GM21717 (cell line): ENCODE data around the gene COL20A1.
"Not testable (repeated sequence)": the region's sequence is repeated elsewhere in the genome, so short reads cannot be mapped to it uniquely, and the experiment has no call there.

Experiments
- ATAC-seq: cut with Tn5 transposase; IDR thresholded peaks from one replicate; pipeline ENCODE4 v1.9.1; 2021; ENCODE audit warnings: mild to moderate bottlenecking, moderate library complexity; ENCODE audit not compliant: unreplicated experiment

Gene COL20A1

DNA sequence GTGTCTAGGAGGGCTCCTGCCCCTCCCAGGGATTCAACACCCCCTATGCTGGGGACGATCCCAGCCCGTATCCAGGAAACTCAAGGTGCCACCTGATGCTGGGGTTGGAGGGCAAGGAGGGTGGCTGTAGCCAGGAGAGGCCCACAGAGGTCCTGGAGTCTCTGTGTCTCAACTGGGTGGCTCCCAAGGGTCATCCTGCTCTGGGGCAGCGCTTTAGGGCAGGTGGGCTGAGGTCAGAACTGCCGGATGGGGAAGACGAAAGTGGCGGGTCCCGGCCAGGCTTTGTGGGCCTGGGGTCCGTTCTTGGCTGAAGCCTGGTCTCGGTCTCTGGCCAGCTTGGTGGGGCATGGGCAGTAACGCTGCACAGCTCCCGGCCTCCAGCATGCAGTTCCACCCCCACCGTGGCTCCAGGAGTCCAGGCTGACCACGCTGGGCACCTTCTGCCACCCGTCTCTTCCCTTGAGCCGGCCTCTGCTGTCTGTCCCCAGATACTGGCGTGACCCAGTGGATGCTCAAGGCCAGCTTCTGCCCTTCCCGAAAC is 2.8 kb upstream of the COL20A1 start:
- no peak for ATAC-seq

DNA sequence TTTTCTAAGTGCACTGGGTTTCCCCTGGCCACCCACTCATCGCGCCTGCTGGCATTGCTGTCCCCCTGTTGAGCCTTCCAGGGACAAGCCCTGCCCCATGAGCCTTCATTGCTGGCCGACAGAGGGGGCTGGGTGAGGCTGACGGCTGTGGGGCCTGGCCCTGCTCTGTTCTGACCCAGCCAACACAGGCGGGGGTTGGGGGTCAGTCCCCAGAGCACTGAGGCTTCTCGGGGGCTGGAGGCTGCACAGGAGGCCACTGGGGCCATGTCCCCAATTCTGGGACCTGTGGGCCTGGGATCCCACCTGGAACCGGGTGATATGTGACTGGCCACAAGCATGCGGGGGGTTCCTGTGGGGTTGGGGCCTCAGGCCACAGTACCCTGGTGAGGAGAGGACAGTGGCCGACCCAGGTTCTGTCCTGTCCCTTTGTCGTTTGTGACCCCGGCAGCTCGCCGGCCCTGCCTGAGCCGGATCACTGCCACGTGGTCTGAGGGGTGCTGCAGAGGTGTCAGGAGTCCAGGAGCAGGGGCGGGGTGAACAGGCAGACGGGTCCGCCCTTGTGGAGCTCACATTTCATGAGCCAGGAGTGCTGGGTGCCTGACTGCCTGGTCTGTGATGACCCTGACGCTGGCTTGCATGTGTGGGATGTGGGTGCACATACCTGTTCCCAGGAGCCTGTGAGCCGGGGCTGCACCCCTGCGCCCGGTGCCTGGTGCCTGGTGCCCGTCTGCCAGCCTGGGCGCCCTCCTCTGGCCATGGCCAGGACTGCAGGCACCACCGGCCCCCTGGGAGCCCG is 2.1 kb upstream of the COL20A1 start:
- ATAC-seq: no peak

DNA sequence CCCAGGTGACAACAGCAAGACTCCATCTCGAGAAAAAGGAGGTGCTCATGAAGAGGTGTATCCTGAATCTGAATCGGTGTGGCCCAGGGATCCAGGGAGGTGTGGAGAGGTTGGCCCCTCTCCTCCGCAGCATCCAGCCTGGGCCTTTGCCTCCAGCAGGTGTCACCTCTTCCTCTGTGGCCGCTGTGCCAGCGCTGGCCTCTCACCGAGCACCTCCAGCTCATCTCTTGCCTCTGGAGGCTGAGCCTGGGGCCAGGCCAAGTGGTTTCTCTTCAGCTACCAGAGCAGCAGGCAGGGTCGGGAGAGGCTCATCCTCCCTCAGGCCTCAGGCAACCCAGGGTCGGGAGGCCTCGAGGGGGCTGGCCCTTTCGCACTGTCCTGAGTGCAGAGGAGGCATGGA is 1.2 kb upstream of the COL20A1 start:
- ATAC-seq: no peak

DNA sequence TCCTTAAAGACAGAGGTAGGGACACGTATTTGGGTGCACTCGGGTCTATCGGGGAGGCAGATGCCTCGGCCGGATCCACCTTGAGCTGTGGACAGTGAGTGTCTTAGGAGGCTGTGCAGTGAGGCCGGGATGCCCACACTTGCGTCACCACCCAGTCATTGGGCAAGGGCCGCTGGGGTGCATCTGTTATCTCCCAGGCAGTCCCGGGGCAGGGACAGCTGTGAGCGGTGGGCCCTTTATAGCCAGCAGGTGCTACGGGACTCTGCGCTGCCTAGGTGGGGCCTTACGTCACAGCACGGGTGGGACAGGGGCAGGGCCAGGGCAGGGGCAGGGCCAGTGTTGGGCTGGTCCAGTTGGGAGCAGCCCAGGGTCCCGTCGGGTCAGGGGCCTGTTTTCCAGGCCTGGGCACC is 689 bp upstream of the COL20A1 start:
- ATAC-seq: no peak

DNA sequence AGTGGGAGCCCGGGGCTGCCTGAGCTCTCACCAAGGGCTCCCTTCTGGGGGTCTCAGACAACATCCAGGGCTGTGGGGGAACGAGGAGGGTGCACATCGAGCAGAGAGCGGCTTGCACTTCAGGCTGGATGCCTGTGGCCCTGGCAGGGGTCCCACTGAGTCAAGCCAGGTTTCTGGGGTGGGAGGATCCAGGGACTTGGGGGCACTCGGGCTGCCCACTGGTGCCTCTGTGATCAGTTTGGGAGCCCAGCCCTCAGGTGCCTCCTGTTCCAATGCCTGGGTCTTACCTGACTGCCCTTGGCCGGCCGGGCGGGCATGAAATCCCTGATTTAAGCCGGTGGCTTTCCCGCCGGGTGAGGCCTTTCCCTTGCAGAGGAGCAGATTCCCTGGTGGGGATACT is 470 bp downstream of the COL20A1 start:
- ATAC-seq: no peak

DNA sequence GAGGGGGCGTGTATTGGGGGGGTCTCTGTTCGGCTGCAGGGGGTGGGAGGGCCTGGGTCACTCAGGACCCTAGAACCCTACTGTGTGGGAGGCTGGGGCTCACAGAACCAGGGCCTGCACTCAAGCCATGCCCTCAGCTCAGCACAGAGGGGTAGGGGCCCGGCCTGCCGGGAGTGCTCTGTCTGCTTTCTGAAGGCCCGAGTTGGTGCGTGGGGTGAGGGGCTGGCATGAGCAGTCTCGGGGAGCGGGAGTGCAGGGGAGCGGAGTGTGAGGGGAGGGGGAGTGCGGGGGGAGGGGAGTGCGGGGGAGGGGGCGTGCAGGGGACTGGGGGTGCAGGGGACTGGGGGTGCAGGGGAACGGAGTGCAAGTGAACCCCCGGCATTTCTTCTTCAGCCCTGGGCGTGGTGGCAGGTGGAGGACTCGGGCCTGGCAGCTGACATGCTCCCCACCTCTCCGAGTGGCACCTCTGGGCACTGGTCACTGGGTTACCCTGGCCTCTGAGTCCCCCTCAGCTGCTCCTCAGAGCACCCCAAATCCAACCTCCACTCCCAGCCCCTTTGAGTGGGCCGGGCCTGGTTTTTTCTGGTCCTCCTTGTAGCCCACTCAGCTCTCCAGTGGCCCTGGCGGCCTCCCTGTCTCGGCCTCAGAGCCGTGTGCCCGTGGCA is 1.0 kb downstream of the COL20A1 start:
- no peak for ATAC-seq

DNA sequence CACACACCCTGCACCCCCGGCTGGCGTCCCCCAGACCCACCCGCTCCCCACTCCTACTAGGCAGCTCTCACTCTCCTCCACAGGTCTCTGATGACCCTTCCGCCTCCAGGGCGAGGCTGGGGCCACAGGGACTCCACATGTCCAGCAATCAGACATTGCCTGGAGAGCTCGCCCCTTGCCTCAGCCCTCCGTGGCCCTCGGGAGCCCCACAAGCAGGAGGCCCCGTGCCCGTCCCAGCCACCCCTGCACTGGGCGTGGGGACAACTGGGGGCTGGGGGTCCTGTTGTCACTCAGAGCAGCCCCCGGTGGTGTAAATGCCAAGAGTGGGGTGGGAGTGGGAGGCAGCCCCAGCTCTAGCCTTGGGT is 1.5 kb downstream of the COL20A1 start:
- ATAC-seq: no peak

DNA sequence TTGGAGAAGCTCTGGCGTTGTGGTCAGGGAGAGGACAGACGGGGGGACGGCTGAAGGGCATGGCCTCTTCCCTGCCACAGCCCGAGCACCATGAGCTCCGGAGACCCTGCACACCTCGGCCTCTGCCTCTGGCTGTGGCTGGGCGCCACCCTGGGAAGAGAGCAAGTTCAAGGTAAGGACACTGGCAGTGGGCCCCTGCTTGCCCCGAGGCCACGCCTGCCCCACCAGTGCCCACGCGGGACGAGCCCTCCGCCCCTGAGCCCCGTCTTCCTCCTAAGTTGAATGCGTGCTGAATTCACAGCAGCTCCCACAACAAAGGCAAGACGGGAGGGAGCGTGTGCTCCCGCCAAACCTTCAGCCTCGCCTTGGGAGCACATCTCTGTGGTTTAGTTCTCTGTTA is 2.0 kb downstream of the COL20A1 start:
- ATAC-seq: no peak

DNA sequence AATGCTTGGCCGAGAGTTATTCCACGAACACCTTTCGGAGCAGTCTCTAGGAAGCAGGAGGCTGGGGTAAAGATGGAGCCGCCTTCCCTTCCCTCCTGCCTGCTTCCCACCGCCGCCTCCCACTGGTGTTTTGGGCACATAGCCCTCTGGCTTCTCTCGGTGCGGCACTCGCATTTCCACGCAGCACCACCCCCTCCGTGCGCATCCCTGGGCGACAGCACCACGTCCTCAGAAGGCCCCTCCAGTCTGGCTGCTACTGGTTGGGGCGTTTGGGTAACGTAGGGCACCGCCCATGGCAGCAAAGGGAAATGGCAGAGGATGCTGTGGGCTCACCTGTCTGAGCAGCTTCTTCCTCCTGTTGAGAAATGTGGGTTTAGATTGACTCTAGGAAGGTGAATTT is 2.4 kb downstream of the COL20A1 start:
- ATAC-seq: no peak

DNA sequence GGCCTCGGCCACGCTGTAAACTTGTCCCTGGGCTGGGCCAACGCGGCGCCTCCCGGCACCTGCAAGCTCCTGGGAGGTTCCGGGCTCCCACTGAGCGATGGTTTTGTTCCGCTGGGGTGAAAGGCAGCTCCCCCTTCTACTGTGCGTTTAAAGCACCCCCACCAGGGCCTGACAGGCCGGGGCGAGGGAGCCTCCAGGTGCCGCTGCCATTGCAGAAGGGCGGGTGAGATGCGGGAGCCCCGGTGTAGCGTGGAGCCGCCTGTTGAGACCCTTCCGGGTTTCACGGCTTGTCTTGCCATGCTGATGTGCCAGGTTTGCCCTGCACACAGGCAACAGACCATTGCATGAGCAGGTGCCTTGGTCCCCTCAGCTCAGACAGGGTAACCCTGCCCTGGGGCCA is 2.9 kb downstream of the COL20A1 start:
- no peak for ATAC-seq

DNA sequence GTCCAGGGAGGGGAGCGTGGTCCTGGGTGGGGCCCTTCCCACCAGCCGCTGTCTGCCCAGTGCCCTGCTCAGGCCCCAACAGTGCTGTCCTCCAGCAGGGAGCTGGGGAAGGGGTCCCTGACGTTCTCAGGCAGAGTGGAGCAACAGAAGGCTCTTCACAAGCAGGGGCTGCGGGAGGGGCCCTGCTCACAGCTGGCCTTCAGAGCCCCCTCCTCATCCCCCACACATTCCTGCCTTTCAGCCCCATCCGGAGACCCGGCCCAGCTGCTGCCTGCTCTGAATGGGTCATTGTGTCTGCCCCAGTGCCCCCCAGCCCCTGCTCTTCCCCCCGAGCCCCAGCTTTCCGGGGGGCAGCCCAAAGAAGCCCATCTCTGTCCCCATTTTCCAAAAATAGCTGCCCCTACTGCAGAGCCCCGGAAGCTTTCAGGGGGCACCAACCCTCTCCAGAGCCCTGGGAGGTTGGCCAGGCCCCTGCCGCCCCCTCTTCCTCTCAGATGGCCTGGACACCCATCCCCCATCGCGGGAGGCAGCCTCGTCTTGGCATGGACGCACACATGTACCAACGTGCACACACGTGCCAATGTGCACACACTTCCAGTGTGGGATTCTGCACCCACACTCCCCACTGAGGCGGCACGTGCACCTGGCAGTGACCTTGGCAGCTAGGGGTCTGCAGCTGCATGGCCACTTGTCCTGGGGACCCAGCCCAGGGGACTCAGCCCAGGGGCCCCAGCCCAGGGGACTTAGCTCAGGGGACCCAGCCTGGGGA is 3.7 kb downstream of the COL20A1 start:
- no peak for ATAC-seq

DNA sequence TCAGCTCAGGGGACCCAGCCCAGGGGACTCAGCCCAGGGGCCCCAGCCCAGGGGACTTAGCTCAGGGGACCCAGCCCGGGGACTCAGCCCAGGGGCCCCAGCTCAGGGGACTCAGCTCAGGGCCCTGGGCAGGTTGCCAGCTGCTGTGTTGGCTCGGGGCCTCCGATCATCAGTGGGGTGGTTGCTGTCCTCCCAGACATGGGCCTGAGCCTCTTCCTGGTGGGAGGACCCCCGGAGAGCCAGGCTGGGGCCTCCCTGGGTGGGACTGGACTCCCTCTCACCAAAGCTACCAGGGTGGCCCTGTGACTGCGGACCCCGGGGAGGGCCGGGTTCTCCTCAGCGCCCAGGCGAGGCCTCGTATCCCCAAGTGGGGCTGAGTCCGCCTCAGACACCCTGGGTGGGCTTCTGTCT is 4.4 kb downstream of the COL20A1 start:
- ATAC-seq: no peak

DNA sequence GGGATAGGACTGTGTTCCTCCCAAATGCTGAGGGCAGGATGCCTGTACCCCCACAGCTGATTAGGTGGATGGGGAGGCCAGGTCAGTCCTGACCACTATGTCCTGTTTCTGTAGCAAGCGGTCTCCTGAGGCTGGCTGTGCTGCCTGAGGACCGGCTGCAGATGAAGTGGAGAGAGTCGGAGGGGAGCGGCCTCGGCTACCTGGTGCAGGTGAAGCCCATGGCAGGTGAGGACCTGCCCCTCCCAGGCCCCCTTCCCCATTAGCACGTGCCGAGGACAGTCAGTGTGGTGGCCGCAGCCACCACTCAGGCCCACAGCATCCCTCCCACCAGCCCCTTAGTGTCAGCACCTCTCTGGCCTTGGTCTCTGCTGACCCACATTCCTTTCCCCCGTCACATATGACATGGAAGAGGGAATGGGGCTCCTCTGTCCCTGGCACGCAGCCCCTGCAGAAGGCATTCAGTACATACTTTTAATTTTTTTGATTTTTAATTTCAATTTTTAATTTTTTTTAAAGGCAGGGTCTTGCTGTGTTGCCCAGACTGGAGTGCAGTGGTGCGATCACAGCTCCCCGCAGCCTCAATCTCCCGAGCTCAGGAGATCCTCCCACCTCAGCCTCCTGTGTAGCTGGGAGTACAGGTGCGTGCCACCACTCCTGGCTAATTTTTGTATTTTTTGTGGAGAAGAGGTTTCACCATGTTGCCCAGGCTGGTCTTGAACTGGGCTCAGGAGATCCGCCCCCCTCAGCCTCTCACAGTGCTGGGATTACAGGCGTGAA is 5.0 kb downstream of the COL20A1 start:
- no peak for ATAC-seq

DNA sequence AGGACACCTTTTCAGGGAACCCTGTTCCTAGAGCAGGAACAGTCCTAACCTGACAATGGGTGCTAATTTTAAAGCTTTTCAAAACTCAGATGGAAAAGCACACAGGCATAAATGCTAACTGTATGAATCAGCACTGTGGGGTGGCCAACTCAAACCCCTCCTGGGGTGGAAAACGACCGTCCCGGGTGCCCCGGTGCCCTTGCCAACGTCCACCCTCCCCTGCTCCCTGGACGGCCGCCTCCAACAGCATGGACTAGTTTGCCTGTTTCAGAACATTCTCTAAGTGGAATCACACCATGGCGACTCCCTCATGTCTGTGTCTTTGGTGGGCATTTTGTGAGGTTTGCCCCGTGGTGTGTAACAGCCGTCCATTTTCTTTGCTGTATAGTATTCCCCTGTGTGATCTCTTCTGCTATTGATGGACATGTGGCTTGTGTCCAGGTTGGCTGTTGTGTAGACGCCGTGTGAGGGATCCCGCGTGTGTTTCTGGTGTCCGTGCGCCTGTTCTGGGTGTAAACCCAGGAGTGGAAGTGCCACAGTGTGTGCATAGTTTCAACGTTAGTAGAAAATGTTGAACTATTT is 5.8 kb downstream of the COL20A1 start:
- no peak for ATAC-seq

DNA sequence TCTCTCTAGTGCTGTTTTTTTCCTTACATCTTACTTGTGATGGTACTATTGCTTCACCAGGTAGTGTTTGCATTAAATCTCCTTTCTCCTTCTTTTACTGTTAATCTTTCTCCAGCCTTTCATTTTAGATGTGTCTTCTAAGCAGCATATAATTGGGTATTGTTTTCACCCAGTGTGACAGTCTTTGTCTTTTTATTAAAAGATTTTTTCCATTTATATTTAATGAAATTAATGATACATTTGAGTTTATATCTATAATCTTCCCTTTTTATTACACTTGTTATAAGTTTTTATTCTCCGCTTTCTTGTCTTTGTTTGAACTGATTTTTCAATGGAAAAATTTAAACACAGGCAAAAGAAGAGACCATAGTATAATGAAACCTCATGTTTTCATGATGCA is 8.7 kb downstream of the COL20A1 start:
- no peak for ATAC-seq

DNA sequence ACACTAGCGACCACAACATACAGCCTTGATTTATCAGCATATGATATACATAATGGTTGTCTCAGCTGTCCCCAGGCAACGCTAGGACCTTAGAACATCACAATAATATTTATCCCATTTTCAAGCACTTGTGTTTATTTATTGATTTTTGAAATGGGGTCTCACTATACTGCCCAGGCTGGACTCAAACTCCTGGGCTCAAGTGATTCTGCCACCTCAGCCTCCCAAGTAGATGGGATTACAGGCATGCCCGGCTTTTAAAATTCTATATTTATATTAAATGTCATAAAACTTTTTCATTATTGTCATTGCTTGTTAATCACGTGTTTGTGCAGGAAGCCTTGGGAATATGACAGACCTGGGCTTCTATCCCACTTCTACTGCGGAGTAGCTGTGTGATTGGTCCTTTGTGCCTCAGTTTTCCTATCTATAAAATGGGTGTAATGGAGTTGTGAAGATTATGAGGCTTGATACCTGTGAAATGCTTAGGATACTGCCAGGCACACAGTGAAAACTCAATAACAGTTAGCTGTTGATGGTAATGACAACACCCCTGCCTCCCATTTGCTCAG is 10.2 kb downstream of the COL20A1 start:
- no peak for ATAC-seq

DNA sequence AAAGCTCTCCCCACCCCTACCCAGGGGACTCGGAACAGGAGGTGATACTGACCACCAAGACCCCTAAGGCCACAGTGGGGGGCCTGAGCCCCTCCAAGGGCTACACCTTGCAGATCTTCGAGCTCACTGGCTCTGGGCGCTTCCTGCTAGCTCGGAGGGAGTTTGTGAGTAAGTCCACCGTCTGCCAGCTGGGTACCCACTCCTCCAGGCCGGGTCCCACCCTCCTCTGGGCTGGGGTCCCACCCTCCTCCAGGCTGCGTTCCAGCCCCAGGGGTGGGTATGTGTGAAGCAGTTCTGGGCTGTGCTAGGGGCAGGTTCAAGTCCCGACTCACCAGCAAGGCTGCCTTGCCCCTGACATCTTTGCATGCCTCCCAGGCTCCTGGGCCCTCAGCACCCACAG is 12.4 kb downstream of the COL20A1 start:
- ATAC-seq: no peak

DNA sequence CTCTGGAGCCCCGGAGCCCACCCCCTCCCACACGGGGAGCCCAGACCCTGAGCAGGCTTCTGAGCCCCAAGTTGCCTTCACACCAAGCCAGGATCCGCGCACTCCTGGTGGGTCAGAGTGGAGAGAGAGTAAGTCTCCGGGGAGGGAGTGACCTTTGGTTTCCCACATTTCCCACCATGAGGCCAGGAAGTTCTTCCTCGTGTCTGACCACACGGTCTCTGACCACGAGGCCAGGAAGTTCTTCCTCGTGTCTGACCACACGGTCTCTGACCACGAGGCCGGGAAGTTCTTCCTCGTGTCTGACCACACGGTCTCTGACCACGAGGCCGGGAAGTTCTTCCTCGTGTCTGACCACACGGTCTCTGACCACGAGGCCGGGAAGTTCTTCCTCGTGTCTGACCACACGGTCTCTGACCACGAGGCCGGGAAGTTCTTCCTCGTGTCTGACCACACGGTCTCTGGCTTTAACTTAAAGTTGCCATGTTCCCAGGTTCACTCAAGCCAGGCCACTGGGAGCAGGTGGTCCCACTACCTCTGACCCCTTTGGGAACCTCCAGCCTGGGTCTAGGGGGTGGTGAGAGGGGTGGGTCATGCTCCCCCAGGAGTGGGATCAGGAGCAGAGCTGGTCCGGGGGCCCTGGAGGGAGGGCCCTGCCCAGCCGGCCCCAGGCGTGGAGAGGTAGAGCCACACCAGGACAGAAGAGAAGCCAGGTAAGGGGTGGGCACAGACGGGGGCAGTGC is 13.1 kb downstream of the COL20A1 start:
- not testable (repeated sequence) for ATAC-seq

DNA sequence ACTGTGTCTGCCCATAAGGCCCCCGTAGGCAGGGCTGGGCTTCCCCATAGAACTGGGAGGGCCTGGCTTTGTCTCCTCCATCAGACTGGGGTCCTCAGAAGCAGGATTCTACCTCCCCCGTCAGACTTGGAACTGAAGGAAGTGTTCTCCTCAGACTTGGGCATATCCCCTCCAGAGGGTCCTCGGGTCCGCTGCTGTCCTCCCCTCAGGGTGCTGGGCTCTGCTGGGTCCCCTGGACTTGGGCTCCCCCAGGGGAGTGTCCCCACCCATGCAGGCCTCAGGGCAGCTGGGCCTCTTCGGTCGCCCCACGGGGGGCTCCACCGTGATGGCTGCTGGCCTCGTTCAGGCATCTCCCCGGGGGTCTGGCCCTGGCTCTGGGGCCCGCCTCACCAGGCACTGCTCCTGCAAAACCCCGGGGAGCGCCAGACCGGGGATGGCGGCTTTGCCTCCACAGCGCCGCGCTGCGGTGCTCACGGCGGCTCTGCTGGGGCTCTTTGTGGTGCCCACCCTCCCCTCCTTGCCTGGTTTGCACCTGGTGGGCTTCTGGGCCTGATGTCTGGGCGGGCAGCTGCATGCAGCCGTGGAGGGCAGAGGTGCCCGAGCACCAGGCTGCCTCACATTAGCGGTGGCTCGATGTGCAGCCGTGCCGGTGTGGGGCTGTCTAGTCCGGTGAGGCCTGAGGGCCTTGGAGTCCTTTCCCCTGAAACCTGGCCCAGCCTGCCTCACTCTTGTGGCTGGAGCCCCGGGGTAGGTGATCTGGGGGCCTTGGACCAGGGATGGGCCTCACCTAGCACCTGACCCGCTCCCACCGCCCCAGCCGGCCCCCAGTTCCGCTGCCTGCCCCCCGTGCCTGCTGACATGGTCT is 13.9 kb downstream of the COL20A1 start:
- no peak for ATAC-seq
